Ishikawa (cell line): ENCODE results near the gene CDT1.

Source experiments
- CREB1 ChIP-seq: IDR thresholded peaks from 2 replicates; pipeline ENCODE4 v1.6.1; 2012; ENCODE audit warnings: low read depth
- EP300 ChIP-seq: IDR thresholded peaks from 2 replicates; pipeline ENCODE4 v1.6.1; 2012; ENCODE audit warnings: borderline replicate concordance
- NFIC ChIP-seq: IDR thresholded peaks from 2 replicates; pipeline ENCODE4 v1.6.1; 2012
- YY1 ChIP-seq: IDR thresholded peaks from 2 replicates; pipeline ENCODE4 v1.6.1; 2012; ENCODE audit warnings: low read depth
- TF ChIP-seq, protein P1 (sequence below): IDR thresholded peaks from 2 replicates; pipeline ENCODE4 v1.6.1; 2012; ENCODE audit warnings: low read depth, mild to moderate bottlenecking

DNA sequence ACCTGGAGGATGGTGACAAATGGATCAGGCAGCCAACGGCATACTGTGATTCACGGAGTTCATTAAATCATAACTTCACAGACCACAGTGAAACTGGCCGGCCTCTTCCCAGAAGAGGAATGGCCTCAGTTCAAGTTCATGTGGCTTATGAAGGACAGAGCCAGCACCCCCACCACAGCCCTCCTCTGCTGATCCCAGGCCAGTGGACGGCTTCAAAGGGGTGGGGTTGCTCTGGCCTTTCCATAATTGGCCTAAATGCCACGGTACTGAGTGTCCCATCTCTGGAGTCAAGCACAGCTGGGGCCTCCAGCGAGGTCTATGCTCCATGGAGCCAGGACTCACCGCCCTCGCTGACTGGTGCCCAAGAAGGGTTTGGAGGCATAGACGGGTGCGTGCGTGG is 31.8 kb downstream of the CDT1 start:
- no peak for TF ChIP-seq CREB1
- TF ChIP-seq NFIC = no peak
- no peak for TF ChIP-seq YY1
- TF ChIP-seq, protein P1, sequence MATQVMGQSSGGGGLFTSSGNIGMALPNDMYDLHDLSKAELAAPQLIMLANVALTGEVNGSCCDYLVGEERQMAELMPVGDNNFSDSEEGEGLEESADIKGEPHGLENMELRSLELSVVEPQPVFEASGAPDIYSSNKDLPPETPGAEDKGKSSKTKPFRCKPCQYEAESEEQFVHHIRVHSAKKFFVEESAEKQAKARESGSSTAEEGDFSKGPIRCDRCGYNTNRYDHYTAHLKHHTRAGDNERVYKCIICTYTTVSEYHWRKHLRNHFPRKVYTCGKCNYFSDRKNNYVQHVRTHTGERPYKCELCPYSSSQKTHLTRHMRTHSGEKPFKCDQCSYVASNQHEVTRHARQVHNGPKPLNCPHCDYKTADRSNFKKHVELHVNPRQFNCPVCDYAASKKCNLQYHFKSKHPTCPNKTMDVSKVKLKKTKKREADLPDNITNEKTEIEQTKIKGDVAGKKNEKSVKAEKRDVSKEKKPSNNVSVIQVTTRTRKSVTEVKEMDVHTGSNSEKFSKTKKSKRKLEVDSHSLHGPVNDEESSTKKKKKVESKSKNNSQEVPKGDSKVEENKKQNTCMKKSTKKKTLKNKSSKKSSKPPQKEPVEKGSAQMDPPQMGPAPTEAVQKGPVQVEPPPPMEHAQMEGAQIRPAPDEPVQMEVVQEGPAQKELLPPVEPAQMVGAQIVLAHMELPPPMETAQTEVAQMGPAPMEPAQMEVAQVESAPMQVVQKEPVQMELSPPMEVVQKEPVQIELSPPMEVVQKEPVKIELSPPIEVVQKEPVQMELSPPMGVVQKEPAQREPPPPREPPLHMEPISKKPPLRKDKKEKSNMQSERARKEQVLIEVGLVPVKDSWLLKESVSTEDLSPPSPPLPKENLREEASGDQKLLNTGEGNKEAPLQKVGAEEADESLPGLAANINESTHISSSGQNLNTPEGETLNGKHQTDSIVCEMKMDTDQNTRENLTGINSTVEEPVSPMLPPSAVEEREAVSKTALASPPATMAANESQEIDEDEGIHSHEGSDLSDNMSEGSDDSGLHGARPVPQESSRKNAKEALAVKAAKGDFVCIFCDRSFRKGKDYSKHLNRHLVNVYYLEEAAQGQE = no peak
- no peak for TF ChIP-seq EP300
